Measurements from ENCODE around the gene SETBP1.

DNA sequence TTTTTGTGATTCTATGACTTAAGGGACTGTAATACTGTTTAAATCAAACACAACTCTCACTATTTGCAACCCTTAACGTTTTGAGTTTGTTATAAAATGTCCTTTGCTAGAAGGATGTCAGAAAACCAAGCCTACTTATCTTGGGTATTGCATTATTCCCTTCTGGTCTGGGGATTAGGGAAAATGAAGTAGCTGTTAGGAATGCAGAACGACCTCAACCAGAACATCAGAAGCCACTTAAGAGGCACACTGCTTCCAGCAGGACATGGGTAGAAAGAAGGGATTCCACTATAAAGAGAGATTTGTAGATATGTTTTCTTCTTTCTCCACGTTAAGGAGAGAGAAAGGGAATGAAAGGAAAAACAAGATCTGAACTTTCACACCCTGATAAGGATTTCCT, 101.2 kb downstream of the SETBP1 start:
- no peak for TF ChIP-seq POLR2A (IDR thresholded peaks at IDR 0.05)
- TF ChIP-seq, protein P1, sequence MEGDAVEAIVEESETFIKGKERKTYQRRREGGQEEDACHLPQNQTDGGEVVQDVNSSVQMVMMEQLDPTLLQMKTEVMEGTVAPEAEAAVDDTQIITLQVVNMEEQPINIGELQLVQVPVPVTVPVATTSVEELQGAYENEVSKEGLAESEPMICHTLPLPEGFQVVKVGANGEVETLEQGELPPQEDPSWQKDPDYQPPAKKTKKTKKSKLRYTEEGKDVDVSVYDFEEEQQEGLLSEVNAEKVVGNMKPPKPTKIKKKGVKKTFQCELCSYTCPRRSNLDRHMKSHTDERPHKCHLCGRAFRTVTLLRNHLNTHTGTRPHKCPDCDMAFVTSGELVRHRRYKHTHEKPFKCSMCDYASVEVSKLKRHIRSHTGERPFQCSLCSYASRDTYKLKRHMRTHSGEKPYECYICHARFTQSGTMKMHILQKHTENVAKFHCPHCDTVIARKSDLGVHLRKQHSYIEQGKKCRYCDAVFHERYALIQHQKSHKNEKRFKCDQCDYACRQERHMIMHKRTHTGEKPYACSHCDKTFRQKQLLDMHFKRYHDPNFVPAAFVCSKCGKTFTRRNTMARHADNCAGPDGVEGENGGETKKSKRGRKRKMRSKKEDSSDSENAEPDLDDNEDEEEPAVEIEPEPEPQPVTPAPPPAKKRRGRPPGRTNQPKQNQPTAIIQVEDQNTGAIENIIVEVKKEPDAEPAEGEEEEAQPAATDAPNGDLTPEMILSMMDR (IDR thresholded peaks at IDR 0.05) = no peak
